Stimulated activated CD8-positive, alpha-beta memory T cell treated with anti-CD3 and anti-CD28 coated beads, Interleukin-12 subunit alpha, Interleukin-12 subunit beta, amount 100 ng/mL, for 1 hour (primary cell): ENCODE data around the gene ANO2.
"Not testable (repeated sequence)": the region's sequence is repeated elsewhere in the genome, so short reads cannot be mapped to it uniquely, and the experiment has no call there.

ENCODE experiments used
- DNase-seq: peaks from one replicate; pipeline ENCODE4 v3.0.0-alpha.2; 2020; ENCODE audit warnings: low read depth

ANO2 gene

DNA sequence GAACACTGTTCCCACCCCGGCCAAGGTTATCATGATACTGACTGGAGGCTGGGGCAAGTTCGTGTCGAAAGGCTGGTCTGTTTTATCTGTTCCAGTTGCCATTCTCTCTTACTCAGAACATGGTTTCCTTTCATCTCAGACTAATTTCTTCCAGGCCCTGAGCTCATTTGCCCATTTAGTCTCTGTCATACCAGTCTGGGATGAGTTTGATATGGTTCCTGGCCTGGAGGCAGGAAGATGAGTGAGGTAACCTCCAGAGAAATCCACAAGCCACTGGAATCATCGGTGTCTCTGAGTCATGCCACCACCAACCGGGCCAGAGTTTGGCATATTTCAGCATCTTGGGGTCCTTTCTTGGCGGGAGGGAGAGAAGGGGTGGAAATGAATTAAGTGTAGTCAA is 398.4 kb downstream of the ANO2 start:
- no peak for DNase-seq

DNA sequence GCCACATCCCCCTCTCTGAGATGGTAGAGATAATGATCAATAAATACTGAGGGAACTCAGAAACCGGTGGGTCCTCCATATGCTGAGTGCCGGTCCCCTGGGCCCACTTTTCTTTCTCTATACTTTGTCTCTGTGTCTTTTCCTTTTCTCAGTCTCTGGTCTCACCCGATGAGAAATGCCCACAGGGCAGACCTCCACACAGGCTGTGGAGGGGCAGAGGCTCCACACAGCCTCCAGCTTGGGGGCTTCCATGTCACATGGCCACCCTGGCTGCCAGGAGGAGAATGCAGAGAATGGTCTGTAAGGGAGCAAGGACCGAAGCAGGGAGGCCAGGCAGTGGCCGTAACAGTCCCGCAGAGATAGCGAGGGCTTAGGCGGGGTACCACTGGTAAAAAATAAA is 407.3 kb downstream of the ANO2 start:
- DNase-seq: no peak

DNA sequence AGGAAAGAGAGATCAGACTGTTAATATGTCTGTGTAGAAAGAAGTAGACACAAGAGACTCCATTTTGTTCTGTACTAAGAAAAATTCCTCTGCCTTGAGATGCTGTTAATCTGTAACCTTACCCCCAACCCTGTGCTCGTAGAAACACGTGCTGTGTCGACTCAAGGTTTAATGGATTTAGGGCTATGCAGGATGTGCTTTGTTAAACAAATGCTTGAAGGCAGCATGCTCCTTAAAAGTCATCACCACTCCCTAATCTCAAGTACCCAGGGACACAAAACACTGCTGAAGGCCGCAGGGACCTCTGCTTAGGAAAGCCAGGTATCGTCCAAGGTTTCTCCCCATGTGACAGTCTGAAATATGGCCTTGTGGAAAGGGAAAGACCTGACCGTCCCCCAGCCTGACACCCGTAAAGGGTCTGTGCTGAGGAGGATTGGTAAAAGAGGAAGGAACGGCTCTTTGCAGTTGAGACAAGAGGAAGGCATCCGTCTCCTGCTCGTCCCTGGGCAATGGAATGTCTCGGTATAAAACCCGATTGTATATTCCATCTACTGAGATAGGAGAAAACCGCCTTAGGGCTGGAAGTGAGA is 407.9 kb downstream of the ANO2 start:
- not testable (repeated sequence) for DNase-seq

DNA sequence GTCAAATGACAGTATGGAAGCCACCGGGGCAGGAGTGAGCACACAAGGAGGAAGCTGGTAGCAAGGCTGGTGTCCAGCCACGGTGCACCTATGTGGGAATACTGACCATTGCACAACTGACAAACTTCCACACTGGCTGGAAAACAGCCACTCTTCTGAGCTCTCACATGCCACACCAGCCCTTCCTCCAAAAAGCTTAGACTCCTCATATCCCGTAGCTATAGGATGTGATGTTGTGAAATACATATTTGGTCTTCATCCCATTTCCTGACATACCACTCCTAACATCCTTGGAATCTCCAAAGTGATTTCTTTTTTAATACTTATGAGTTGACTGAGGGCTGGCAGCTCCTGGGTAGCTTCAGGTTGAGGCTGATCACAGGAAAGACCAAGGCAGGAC is 409.5 kb downstream of the ANO2 start:
- no peak for DNase-seq

DNA sequence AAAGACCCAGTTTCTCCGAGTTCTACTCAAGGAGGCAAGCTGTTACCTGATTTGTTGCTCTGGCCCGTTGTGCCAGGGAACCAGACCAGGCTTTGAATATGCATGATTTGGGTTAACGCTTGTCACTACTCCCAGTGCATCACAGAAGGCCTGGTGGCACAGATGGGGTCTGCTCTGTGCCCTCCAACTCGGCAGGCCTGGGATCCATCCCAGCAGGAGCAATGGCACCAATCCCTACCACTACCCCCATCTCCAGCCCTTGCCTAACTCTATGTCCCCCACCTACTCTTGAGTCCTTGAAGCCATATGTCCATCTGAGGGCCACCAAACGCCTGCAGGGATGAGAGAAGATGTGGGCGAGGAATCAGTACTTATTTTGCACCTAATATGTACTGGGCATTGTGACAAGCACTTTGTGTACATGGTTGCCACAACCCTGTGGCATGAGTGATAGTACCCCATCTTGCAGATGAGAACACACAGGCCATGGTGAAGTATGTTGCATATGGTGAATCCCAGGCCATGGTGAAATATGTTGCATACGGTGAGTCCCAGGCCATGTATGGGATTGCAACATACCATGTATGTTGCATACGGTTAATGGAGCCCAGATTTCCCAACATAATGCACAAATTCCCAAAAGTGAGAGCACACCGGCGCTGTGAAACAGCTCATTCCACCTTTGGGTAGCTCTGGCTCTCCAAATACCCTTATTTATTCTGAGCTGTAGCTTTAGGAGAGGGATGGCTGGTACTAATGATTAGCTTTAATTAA is 410.4 kb downstream of the ANO2 start:
- DNase-seq: no peak

DNA sequence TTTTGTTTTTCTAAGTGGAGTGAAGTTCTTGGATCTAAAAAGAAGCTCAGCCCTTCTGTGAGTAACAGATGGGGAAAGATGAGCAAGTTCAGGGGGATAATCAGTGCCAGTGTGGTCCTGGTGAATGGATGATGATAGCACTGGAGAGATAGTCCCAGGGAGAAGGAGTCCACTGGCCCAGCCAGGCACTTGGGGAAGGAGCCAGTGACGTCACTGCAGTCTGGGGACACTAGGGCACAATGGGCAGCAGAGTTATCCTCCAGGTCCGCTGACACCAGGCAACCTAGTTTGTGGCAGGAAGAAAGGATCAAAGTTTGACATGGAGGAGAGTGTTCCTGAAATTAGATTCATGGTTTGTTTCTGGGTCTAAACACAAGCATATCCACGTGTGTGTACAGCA is 411.7 kb downstream of the ANO2 start:
- DNase-seq: no peak

DNA sequence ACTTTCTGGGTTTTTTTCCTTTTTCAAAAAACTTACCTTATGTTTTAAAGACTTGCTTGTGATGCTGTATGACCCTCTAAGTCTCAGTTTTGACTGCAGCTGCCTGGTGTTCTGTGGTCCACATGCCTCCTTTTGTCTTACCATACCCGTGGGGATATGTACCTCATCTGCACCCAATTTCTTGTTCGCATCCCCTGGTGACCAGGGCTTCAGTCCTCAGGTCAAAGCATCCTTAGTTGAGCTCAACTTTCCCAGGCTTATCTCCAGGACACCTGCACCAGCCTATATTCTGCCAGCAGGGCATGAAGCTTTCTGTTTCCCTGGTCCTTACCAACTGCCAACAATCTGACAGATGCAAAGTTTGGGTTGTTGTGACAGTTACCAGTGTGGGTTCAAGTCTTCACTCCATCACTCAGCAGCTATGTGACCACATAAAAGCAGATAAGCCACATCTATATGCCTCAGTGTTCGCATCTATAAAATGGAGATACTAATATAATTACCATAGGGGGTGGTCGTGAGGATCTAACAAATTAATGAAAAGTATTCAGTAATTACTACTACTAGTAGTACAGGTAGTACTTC is 419.2 kb downstream of the ANO2 start:
- DNase-seq: no peak

DNA sequence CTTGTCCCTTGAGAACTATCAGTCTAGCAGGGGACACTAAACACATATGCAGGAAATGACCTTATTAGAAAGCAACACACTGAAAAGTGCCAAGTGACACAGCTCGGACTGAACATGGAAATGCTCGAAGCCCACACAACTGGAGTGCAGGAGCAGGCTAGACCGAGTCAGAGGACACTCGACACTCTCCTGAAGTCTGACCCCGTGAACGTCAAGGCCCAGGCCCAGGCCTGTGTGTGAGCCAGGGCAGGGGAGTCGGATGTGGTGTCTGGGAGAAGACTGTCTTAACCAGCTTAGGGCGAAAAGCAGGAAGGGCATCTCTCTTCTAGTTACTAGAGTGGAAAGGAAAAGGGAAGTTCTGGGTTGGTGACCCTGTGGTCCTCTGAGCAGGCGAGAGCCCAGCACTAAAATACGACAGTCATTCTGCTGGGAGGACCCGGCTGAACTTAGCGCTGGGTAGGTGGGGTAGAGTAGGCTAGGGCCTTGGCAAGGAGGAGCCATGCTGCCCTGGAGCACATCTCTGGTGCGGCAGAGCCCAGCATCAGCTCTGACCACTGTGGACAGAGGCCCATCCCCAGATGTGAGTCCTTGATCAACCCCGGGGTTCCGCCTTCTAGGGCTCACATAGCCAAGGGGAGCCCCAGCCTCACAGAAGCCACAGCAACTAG is 420.2 kb downstream of the ANO2 start:
- no peak for DNase-seq

DNA sequence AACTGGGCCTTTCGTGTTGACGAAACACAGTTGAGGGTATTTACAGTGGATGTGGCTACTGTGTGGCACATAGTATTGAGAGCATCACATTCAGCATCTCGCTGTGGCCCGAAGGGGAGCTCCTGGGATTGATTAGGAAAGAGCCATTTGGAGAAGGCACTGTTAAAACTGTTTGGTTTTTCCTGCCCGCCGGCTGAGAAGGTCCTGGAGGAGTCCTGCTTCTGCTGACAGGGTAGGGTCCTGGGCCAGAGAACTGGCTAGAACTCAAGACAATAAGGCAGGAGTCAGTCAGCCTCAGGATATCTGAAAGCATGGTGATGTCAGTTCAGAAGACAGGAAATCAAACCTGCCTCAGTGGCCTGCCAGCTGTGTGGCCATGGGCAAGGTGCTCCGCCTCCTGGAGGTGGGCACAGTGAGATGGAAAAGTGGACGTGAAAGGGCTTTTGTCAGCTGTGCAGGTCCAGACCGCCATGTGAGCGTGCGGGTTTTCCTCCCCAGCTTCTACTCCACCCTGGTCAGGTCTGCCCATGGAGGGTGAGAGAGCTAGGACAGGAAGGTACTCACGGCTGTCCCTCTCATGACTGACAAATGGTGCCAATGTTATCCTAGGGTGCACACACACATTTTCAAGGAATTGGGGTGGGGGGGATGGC is 420.8 kb downstream of the ANO2 start:
- no peak for DNase-seq

DNA sequence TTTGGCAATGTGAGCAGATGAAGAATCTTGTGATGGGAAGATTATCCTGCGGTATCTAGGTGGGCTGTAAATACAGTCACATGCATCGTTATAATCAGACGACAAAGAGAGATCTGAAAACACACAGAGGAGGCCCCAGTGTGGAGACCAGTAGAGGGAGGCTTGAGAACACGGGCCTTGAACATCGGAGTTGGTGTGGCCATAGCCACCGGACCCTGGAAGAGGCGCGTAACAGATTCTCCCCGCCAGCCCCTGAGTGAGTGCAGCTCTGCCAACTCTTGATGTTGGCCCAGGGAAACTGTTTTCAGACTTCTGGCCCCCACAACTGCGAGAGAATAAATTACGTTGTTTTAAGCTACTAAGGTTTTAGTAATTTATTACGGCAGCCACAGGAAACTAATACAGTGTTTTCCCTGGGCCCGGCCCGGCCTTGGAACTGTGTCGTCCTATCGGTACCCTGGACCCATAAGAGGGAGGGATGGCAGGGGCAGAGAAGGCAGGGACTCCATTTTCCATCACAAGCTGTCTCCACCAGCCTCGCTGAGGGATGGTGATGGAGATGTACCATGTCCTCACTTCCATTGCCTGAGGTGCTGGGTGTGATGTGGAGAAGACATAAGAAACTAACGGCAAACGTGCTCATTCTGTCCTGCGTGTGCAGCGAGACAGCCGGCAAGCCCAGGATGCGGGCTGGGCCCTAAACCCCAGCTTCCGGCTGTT is 421.5 kb downstream of the ANO2 start:
- DNase-seq: no peak

DNA sequence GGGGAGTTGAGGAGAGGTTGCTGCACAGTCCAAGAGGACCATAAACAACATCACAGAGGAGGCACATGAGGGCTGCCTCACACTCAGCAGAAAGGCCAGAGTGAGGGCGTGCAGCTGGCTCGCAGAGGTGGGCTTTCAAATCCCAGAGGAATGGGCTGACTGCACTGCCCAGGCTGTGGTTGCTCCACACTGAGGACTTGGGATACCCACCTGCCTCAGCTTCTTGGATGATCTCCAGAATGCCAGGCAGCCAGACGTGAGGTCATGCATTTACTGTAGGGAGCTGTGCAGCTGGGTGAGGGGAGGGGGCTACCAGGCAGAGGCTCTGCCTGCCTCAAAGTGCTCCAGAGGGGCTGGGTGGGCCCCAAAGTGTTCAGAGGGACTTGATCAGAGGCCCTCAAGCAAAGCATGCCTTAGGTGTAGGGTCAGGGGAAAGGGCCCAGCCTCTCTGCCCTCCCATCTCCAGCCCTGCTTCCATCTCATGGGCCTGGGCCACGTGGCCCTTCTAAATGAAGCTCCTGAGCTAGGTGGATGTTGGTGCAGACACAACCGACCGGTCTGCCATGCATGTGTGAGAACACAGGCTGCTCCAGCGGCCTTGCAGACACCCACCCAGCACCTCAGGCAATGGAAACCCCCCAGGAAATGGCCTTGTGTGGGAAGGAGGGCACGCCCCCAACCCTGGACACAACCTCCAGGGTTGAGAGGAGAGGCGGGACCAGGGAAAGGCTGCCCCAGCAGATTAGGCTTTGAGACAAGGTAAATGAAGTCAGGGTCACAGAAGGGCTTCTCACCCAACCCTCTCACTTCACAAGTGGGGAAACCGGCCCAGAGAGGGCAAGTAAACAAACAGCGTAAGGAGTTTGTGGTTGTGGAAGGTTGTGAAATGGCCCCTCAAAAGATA is 422.4 kb downstream of the ANO2 start:
- no peak for DNase-seq

DNA sequence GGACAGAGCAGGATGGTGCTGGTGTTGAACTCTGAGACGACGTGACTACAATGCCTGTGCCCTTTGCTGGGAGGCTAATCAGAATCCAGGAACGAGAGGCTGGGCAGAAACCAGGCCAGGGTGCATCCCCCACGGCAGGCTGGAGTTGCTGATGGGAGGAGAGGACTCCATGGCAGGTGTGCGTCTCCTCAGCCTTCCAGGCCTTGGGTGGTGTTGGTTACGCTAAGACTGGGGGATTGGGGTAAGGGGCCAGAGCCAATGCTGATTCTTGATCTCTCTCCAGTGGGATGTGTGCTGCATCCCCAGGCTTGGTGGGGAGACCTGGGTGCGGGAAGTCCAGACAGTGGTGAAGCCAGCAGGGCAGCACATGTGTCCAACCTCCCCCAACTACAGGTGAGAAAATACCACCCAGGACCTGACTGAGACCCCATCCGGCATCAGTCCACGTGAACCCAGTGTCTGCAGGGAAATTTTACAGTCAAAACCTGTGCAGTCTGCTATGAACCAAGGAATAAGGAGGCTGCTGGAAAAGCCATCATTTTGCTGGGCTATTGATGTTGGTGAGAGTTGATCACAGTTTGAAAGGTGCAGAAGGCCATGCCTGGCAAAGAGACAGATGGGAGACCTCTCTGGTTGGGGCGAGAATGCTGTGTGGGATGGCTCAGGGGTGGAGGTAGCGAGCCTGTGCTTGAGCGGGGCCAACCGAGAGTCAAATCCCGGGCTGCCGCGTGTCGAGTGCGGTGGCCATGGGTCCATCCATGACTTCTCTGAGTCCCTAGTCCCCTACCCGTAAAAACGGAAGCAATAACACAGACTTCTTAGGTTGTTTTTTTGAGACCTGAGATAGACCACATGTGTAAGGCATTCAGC is 423.4 kb downstream of the ANO2 start:
- no peak for DNase-seq

DNA sequence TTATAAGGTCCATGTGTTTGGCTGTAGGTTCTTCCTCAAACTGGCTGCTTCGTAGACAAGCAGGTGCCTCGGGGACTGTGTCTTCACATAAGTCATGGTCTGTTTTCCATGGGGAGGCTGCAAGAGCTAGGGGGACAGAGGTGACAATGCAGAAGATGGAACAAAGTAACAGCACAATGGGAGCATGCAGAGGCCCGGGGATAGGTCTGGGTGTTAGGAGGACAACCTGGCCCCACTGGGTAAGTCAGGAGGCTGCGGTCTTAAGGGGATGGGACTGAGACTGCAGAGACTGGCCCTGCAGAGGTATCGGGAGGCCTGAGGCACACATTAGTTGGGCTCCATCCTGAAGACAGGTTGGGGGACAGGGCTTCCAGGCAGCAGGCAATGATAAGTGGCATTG is 424.2 kb downstream of the ANO2 start:
- no peak for DNase-seq

DNA sequence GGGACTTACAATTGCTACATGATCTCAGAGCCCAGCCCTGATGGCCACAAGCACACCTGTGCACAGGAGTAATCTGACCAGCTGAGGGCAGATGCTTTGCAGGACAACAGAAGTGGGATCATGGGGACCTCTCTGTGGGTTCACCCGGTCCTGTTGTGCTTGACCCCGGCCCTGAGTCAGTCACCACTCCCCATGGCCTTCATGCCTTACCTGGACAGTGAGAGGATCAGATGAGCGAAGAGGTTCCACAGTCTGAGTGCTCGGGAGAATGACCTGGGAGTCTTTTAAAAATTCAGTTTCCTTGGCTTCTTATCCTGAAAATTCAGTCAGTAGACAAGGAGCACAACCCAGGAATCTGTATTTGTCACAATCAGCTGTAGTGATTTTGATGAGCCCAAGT is 425.0 kb downstream of the ANO2 start:
- DNase-seq: no peak

DNA sequence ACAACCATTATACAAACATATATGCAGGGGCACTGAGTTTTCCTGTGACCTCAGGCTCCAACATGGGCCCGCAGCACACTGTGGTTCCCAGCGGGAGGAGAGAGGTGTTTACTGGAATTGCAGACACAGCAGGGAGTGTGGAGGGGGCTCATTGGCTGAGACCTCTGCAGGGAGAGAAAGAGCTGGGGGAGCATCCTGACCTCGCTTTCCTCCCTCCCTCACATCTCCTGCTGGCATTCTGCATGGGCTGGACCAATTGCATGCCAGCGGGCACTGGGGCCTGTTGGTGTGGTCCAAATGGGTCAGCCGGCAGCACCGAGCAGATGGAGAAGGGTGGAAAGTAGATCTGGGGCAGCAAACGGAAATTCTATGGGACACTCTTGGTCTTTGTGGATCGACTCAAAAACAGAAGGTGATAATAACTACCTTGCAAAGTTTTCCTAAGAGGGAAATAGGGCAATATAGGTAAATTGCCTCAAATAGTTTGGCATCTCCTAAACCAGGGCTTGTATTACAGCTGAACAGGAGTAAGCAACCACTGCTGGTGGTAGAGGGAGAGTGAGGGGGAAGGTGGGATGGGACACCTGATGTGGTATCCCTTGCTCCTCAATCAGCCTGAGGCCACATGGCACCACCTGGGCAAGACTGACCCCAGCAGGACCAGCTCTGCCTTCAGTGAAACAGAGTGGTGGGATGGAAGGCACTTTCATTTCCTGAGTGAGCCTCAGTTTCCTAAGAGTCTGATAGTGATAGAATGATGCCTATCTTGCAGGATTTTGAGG is 426.3 kb downstream of the ANO2 start:
- no peak for DNase-seq

DNA sequence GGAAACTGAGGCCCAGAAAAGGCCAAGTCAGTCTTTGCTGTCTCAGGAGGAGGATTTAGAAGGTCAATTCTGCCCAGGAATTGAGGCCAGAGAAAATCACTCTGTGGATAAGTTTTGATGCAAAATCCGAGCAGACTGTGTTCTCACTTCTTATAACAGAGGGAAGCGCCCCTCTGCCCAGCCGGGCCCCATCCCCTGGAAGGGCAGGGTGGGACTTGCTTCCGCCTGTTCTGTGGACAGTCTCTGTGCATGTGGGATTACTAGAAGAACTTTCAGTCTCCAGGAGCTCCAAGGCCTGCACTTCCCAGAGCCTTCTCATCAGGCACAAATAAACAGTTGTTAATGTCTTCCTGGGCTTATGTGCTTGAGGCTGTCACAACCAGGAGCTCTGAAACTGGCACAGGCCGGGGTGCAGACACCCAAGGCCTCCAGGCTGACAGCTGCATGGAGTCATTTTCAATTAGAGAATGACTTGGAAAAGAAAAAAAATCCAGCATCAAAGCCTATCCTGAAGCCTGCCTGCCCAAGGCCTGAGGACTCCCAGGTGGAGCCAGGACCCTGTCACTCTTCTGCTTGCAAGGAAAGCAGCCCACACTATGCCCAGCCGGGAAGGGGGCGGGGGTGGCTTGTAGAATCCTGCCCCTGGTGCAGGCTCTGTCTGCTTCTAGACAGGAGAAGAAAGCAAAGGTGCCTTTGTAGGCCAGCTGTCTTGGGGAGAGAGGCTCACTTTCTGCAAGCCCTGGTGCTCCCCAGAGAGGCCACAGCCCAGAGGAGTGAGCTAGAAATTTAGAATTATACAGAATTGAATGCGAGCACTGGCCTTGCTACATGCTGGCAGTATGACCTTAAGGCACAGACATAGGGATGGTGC is 428.5 kb downstream of the ANO2 start:
- DNase-seq: no peak

DNA sequence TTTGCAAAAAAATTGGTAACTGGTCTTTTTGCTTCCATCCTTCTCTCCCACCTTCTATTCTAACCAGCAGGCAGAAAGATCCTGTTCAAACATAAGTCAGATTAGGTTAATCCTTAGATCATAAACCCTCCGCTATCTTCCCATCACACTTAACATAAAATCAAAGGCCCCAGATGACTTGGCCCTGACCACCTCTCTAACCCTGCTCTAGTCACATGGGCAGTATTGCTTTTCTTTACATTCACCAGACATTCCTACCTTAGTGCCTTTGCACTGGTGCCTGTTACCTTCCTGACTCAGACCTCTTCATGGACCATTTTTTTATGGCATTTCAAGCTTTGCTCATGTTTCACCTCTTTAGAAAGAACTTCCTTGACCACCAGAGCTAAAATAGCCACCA is 429.6 kb downstream of the ANO2 start:
- no peak for DNase-seq

DNA sequence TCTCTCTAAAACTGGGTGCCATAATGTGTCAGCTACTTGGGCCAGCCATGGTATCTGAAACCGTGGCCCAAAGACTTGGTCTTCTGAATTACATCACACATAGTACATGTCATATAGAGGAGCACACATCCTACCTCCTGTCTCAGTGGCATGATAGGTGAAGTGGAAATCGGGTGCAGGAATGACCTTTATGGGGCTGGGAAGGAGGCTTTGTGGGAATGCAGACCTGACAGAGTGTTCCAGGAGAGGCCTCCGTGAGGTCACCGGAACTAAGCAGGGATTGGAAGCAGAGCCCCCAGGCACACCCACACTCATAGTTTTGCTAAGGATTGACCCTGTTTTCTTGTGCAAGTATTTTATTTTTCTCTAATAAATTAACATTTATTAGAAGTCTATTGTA is 430.5 kb downstream of the ANO2 start:
- DNase-seq: no peak
